ENCODE results near the gene FAM43A. TPM values are rescaled to one million over a fixed set of nuclear protein-coding genes. Genes with fewer than 3 reads are reported as not detected.

FAM43A gene
- total and polyA plus RNA-seq, 9 of the 15 experiments (the other 6 are each of a cell fraction or from before 2014, with no cell fraction given) = 0.03 to 1.2 (median 0.21) TPM

DNA sequence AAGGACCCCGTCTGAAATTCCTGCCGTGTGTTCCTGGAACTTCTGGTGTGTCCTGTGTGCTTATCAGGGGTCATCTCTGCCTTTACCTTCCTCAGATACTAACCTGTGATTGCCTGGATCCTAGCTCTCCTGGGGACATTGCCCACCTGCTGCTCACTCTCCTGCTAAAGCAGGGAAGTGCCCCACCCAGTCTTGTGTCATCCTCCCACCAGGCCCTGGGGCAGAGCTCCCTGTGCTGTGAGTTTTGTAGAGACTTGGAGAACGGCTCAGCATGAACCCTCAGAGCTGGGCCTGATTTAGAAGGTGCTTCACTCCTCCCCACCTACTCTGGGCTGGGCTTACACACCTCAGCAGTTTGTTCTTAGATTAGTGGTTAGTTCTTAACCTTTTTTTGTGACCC, 48.6 kb upstream of the FAM43A start:
- ATAC-seq (no peak), DNase-seq (ENCODE audit: extremely low read depth in 1 of 4, low spot score in 3 of 4) (no peak), FAIRE-seq (no peak)
- in situ Hi-C loops (cut with MboI) (no loop called here), intact Hi-C loops (cut with micrococcal nuclease) (no loop called here)
- ChIA-PET CTCF (ENCODE audit: low intra/inter-chr PET ratio) (no interaction called here), POLR2A (interaction anchor here (0.7 to 1.0 kb wide), 4 partner anchors 11 to 21 kb away, joined by 3 read pairs; no protein-coding TSS in a partner anchor)
- Histone ChIP-seq H3K9me3 (replicated peaks; ENCODE audit: control insufficient read depth, insufficient read depth, low read depth, low read length) (no peaks in the 10 kb centered on the region), H3K27me3 (ENCODE audit: control insufficient read depth in 2 of 2, insufficient read depth in 2 of 2, low read length in 2 of 2) (no peaks in the 10 kb centered on the region; a peak in 1 of 5 replicates), H3K9me1 (ENCODE audit: control insufficient read depth, insufficient read depth, low read length) (no peaks in the 10 kb centered on the region), H3K4me3 (no peak overlapping the region), H3K4me1 (replicated peaks in 1 of 2; ENCODE audit: control insufficient read depth in 2 of 2, insufficient read depth in 2 of 2, low read length in 2 of 2) (peaks cover 2 to 18% of the 10 kb centered on the region in 2 experiments; a peak in 3 of 5 replicates), H3K79me2 (ENCODE audit: control insufficient read depth, insufficient read depth, low read length) (peaks cover 7% of the 10 kb centered on the region), H2AFZ (ENCODE audit: low read depth, low read length) (no peak overlapping the region), H3K27ac (ENCODE audit: extremely low read depth, low read depth, low read length) (no peak overlapping the region), H3K4me2 (ENCODE audit: insufficient read depth, low read length) (no peak overlapping the region), H4K20me1 (replicated peaks; ENCODE audit: control insufficient read depth, insufficient read depth, low read length) (no peaks in the 10 kb centered on the region), H3K9ac (ENCODE audit: insufficient read depth in 1 of 2, low read depth in 2 of 2, low read length in 2 of 2) (no peak overlapping the region), H3K36me3 (ENCODE audit: control insufficient read depth, insufficient read depth, low read length) (peaks cover 26% of the 10 kb centered on the region; the same call in 2 of the 3 replicates)
- BruUV-seq (replicated peaks) = no TSS peak
- WGBS (ENCODE audit: insufficient coverage, low coverage, missing lambda C conversion rate) = 22% methylated on average over 3 of the region's 3 CpGs
- TF ChIP-seq, protein P1, sequence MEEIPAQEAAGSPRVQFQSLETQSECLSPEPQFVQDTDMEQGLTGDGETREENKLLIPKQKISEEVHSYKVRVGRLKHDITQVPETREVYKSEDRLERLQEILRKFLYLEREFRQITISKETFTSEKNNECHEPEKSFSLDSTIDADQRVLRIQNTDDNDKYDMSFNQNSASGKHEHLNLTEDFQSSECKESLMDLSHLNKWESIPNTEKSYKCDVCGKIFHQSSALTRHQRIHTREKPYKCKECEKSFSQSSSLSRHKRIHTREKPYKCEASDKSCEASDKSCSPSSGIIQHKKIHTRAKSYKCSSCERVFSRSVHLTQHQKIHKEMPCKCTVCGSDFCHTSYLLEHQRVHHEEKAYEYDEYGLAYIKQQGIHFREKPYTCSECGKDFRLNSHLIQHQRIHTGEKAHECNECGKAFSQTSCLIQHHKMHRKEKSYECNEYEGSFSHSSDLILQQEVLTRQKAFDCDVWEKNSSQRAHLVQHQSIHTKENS (CRISPR knock-in tag; IDR thresholded peaks at IDR 0.05) = no peak
- TF ChIP-seq CHD2 (IDR thresholded peaks at IDR 0.05; ENCODE audit: low read depth, low read length) (no peak), NR4A1 (CRISPR knock-in tag; IDR thresholded peaks at IDR 0.05) (no peak), NR4A1 (tag; IDR thresholded peaks at IDR 0.05) (no peak), YBX1 (IDR thresholded peaks at IDR 0.05) (no peak), XRCC3 (IDR thresholded peaks at IDR 0.05) (no peak), CBFA2T3 (IDR thresholded peaks at IDR 0.05) (no peak), SMC3 (conservative IDR thresholded peaks at IDR 0.05; ENCODE audit: insufficient read depth, low read depth, low read length) (no peak)
- TF ChIP-seq, protein P2, sequence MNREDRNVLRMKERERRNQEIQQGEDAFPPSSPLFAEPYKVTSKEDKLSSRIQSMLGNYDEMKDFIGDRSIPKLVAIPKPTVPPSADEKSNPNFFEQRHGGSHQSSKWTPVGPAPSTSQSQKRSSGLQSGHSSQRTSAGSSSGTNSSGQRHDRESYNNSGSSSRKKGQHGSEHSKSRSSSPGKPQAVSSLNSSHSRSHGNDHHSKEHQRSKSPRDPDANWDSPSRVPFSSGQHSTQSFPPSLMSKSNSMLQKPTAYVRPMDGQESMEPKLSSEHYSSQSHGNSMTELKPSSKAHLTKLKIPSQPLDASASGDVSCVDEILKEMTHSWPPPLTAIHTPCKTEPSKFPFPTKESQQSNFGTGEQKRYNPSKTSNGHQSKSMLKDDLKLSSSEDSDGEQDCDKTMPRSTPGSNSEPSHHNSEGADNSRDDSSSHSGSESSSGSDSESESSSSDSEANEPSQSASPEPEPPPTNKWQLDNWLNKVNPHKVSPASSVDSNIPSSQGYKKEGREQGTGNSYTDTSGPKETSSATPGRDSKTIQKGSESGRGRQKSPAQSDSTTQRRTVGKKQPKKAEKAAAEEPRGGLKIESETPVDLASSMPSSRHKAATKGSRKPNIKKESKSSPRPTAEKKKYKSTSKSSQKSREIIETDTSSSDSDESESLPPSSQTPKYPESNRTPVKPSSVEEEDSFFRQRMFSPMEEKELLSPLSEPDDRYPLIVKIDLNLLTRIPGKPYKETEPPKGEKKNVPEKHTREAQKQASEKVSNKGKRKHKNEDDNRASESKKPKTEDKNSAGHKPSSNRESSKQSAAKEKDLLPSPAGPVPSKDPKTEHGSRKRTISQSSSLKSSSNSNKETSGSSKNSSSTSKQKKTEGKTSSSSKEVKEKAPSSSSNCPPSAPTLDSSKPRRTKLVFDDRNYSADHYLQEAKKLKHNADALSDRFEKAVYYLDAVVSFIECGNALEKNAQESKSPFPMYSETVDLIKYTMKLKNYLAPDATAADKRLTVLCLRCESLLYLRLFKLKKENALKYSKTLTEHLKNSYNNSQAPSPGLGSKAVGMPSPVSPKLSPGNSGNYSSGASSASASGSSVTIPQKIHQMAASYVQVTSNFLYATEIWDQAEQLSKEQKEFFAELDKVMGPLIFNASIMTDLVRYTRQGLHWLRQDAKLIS (CRISPR knock-in tag; IDR thresholded peaks at IDR 0.05) = no peak
- TF ChIP-seq, protein P3, sequence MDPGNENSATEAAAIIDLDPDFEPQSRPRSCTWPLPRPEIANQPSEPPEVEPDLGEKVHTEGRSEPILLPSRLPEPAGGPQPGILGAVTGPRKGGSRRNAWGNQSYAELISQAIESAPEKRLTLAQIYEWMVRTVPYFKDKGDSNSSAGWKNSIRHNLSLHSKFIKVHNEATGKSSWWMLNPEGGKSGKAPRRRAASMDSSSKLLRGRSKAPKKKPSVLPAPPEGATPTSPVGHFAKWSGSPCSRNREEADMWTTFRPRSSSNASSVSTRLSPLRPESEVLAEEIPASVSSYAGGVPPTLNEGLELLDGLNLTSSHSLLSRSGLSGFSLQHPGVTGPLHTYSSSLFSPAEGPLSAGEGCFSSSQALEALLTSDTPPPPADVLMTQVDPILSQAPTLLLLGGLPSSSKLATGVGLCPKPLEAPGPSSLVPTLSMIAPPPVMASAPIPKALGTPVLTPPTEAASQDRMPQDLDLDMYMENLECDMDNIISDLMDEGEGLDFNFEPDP (CRISPR knock-in tag; IDR thresholded peaks at IDR 0.05) = no peak

All from K562 (cell line).